Right renal pelvis (tissue), 4 donors: Measurements from ENCODE around the gene RLF. TPM values are rescaled to one million over a fixed set of nuclear protein-coding genes. Genes with fewer than 3 reads are reported as not detected.
"Not testable (repeated sequence)": the region's sequence is repeated elsewhere in the genome, so short reads cannot be mapped to it uniquely, and the experiment has no call there.

Experiments
- DNase-seq, 4 donors: peaks; one replicate each; pipeline ENCODE4 v3.0.0-alpha.2; 2013; ENCODE audit warnings: low read depth in 4 of 4, low spot score in 3 of 4, missing footprints in 1 of 4
- polyA plus RNA-seq, 4 donors: library from polyadenylated mRNA; unstranded; fragments of 120-200 nt; gene quantifications; one replicate each; pipeline ENCODE4 v1.2.1, GENCODE V29; 2013; ENCODE audit not compliant: insufficient read length in 4 of 4

RLF gene
- polyA plus RNA-seq, 4 donors = 22.1 to 26.8 (median 24.4) TPM

GRCh38 chr1:40161888-40162397 lies 756 bp downstream of the RLF start:
- peak in 2 of 4 donors; percentile 8 to 25 for DNase-seq

GRCh38 chr1:40162753-40163441 lies 1.7 kb downstream of the RLF start:
- no peak for DNase-seq

GRCh38 chr1:40167317-40167716 lies 6.1 kb downstream of the RLF start:
- DNase-seq = no peak

- DNase-seq = no peak
These were observed 9.8 kb downstream of the RLF start for GRCh38 chr1:40171036-40171435.

- no peak for DNase-seq
These were observed 13.6 kb downstream of the RLF start for GRCh38 chr1:40174788-40175187.

GRCh38 chr1:40176989-40177388 lies 15.8 kb downstream of the RLF start:
- not testable (repeated sequence) for DNase-seq

GRCh38 chr1:40178200-40178599 lies 17.0 kb downstream of the RLF start:
- DNase-seq = no peak

- no peak for DNase-seq
These were observed 18.4 kb downstream of the RLF start for GRCh38 chr1:40179496-40180089.

- no peak for DNase-seq
These were observed 22.0 kb downstream of the RLF start for GRCh38 chr1:40183055-40183710.

GRCh38 chr1:40184193-40184592 lies 23.0 kb downstream of the RLF start:
- no peak for DNase-seq

GRCh38 chr1:40185951-40186864 lies 25.0 kb downstream of the RLF start:
- DNase-seq = no peak

- no peak for DNase-seq
These were observed 26.2 kb downstream of the RLF start for GRCh38 chr1:40187399-40187798.

- DNase-seq = not testable (repeated sequence)
These were observed 33.5 kb downstream of the RLF start for GRCh38 chr1:40194639-40195038.

- no peak for DNase-seq
These were observed 36.5 kb downstream of the RLF start for GRCh38 chr1:40197656-40198055.

GRCh38 chr1:40199126-40199525 lies 37.9 kb downstream of the RLF start:
- no peak for DNase-seq

- no peak for DNase-seq
These were observed 43.7 kb downstream of the RLF start for GRCh38 chr1:40204856-40205255.

GRCh38 chr1:40210511-40211204 lies 49.5 kb downstream of the RLF start:
- no peak for DNase-seq

GRCh38 chr1:40218333-40218732 lies 57.1 kb downstream of the RLF start:
- DNase-seq = no peak

- DNase-seq = not testable (repeated sequence)
These were observed 60.3 kb downstream of the RLF start for GRCh38 chr1:40221471-40221905.
